HG02759 (cell line): Measurements from ENCODE around the gene ULBP2.
"Not testable (repeated sequence)": the region's sequence is repeated elsewhere in the genome, so short reads cannot be mapped to it uniquely, and the experiment has no call there.

Experiments
- ATAC-seq: cut with Tn5 transposase; IDR thresholded peaks from one replicate; pipeline ENCODE4 v1.9.1; 2021; ENCODE audit warnings: mild to moderate bottlenecking, moderate library complexity; ENCODE audit not compliant: unreplicated experiment

The ULBP2 gene

DNA sequence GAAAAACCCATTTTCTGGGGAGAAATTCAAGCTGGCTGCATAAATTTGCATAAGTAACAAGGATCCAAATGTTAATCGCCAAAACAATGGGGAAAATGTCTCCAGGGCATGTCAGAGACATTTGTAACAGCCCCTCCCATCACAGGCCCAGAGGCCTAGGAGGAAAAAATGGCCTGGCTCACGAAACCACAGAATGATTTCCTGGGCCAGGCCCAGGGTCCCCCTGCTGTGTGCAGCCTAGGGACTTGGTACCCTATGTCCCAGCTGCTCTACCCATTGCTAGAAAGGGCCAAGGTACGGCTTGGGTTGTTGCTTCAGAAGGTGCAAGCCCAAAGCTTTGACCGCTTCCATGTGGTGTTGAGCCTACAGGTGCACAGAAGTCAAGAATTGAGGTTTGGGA is 33.3 kb upstream of the ULBP2 start:
- ATAC-seq = not testable (repeated sequence)

GRCh38 chr6:149909701-149910470 is 31.9 kb upstream of the ULBP2 start:
- ATAC-seq = no peak

GRCh38 chr6:149910721-149911151 is 31.1 kb upstream of the ULBP2 start:
- no peak for ATAC-seq

DNA sequence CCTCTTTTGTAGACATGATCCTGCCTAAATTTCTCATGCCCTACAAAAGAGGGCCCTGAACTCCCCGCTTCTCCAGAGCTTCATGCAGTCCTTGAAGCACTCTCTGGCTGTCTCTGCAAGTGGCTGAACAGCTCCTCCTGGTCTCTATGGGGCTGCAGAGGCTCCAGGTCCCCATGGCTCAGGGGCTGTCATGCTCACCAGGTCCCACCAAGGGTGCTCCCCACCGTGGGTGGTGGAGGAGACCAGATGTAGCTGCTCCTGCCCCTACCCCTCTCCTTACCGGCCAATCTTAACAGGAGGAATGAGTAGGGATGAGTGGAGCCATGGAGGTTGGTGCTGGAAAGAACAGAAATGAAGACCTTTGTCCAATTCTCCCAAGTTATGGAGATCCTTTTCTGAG is 29.1 kb upstream of the ULBP2 start:
- ATAC-seq = not testable (repeated sequence)

- no peak for ATAC-seq
Observed at GRCh38 chr6:149913085-149913484, 28.7 kb upstream of the ULBP2 start.

DNA sequence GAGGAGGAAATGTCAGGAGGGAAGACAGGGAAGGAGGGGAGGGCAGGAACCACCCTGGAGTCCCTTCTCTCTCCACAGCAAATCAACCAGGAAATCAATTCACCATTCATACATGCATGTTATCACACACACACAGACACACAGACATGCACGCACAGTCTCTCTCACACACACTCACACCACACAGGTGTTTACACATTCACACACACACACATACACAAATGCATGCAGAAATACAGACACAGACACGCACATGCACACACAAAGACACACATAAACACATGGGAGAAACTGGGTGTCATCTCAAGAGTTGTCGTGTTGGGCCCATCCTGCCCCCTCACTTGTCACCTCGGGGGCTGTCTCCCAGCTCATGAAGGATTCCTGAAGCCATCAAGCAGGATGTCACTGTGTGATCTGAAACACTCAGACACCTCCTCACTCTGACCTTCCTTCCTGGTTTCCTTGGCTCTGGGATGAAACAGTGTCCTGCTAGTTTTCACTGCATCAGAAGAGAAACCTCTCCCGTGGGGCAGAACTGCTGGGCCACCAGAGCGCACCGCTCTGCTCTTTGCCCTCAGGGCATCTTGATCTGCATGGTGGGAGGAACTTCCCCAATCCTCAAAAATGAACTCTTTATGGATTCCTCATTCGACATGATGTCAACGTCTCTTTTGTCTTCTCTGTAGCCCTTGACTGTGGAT is 28.1 kb upstream of the ULBP2 start:
- no peak for ATAC-seq

GRCh38 chr6:149915970-149916865 is 25.6 kb upstream of the ULBP2 start:
- no peak for ATAC-seq

DNA sequence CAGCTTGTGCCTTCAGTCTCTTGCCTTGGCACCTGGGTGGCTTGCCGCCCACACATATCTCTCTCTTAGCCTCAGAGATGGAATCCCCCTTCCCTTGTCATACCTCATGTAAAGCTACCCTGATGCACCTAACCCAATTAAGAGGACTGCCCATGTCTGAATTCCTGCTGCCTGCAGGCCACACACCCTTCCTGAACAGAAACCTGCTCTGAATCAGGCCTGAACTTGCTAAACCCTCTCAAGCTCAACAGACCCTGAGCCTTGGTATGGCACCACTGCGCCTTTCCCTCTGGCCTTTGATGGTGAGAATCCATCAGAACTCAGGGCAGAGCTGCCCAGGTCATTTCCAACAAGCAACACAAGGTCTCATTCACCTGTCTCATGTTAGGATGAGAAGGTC is 24.1 kb upstream of the ULBP2 start:
- ATAC-seq = no peak

- no peak for ATAC-seq
Observed at GRCh38 chr6:149918151-149918905, 23.5 kb upstream of the ULBP2 start.

DNA sequence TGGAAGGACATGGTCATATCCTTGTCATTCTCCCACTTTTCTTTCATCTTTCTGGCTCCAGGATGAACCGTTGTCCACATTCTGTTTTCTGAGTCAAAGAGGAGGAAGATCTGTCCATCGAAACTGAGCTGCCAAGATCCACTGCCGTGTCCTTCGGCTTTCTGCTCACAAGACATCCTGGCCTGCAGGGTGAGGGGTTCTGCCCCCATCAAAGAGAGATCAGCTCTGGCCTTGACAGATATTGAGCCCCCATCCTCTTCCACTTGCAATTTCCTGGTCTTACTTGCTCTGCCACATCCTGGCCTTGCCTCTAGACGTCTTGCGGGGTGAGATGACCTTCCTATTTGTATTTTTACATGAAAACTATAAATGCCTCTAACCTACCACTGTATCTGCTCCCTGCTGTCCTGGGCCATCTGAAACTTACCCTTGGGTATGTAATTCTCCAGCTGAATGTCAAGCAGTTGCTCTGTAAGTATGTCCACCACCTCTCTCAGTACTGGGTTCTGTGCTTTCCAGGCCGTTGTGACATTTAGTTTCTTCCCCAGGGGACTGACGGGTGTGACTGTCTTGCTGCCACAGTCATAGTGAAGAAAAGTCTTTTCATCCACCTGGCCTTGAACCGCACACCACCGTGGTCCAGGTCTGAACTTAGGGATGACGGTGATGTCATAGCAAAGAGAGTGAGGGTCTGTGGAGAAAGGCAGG is 22.5 kb upstream of the ULBP2 start:
- not testable (repeated sequence) for ATAC-seq

DNA sequence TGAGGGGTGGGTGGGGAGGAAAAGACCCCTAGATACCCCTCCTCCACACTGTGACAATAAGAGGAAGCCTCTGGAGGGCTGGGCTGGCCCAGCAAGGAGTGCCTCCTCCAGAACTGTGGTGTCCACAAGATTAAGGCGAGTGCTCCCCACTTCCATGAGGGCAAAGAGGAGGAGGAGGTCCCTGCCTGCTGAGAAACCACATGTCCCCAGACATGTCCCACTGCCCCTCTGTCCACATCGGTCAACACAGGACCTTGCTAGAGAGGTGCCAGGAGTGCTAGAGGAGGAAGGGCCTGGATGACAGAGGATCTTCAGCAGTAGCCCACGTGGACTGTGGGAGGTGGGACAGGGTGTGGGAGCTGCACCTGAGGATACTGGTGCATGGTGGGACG is 22.0 kb upstream of the ULBP2 start:
- no peak for ATAC-seq

DNA sequence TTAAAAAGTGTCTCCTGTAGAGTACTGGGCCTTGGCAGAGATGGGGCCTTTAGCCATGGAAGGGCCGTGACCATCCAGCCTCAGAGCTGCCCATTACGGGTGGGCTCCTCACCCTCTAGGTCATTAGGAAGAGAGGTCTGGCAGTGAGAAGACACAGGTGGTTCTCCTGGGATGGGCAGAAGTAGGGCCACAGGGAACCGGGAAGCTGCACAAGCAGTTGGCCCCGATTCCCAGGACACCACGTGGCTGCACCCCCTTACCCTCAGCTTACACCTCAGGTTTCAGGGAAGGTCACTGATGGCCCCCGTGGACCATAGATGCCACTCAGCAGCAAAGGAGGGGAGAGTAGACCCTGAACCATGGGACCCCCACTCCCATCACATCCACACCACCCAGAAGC is 20.5 kb upstream of the ULBP2 start:
- ATAC-seq = no peak

GRCh38 chr6:149922091-149922490 is 19.7 kb upstream of the ULBP2 start:
- ATAC-seq = not testable (repeated sequence)

GRCh38 chr6:149922642-149923326 is 19.0 kb upstream of the ULBP2 start, which contains the start of gene RAET1G:
TSS of gene RAET1G (minus strand) at chr6:149923121. CDS start at chr6:149923010, 111 bp downstream.
- peak; percentile 63 for ATAC-seq

- ATAC-seq = no peak
Observed at GRCh38 chr6:149923327-149923986, 18.4 kb upstream of the ULBP2 start.

DNA sequence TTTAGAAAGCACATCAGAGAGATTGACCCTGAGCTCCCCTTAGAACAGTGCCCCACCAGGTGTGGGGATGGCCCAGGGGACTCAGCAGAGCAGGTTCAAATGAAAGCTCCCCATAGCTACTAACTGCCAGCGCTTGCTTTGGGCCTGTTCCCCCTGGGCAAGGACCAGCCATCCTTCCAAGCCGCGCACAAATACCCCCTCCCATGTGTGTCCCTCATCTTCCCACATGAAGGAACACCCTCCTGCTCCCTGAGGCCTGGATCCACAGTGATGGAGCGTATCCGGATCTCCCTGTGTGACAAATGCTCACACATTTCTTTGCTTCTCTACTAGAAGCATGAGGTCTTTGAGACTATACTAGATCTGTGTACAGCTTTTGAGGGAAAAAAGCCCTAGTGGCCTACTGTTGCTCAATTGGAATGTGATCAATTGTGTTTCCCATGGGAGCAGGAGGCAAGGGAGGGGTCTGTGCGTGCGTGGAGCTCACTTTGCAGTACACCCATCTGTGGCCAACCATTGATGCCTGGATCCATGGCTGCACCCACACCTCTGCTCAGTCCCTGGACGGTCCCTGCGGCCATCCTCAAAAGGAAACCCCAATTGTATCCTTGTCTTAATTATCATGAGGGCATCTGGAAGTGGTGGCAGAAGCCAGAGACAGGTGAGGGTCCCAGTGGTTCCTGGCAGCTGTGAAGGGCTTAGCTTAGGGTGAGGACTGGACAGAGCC is 17.4 kb upstream of the ULBP2 start:
- ATAC-seq = no peak

- ATAC-seq = no peak
Observed at GRCh38 chr6:149924933-149925252, 16.9 kb upstream of the ULBP2 start.

- no peak for ATAC-seq
Observed at GRCh38 chr6:149925253-149925973, 16.4 kb upstream of the ULBP2 start.
